ENCODE data around the gene KCNK4.

DNA sequence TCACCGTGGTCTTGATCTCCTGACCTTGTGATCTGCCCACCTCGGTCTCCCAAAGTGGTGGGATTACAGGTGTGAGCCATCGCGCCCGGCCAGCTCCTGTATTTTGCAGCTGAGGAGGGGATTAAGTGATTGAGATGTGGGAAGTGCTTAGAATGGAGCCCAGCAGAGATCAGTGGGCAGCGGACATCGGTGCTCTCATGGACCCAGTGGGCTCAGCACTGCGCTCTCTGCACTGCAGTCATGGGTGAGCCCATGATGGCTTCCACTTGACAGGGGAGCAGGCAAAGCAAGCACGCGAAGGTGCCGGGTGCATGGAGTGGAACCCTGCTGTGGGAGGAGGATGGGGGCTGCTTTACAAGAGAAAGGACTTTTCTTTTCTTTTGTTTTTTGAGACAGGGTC is 39.8 kb downstream of the KCNK4 start:
- TF ChIP-seq, protein P1, sequence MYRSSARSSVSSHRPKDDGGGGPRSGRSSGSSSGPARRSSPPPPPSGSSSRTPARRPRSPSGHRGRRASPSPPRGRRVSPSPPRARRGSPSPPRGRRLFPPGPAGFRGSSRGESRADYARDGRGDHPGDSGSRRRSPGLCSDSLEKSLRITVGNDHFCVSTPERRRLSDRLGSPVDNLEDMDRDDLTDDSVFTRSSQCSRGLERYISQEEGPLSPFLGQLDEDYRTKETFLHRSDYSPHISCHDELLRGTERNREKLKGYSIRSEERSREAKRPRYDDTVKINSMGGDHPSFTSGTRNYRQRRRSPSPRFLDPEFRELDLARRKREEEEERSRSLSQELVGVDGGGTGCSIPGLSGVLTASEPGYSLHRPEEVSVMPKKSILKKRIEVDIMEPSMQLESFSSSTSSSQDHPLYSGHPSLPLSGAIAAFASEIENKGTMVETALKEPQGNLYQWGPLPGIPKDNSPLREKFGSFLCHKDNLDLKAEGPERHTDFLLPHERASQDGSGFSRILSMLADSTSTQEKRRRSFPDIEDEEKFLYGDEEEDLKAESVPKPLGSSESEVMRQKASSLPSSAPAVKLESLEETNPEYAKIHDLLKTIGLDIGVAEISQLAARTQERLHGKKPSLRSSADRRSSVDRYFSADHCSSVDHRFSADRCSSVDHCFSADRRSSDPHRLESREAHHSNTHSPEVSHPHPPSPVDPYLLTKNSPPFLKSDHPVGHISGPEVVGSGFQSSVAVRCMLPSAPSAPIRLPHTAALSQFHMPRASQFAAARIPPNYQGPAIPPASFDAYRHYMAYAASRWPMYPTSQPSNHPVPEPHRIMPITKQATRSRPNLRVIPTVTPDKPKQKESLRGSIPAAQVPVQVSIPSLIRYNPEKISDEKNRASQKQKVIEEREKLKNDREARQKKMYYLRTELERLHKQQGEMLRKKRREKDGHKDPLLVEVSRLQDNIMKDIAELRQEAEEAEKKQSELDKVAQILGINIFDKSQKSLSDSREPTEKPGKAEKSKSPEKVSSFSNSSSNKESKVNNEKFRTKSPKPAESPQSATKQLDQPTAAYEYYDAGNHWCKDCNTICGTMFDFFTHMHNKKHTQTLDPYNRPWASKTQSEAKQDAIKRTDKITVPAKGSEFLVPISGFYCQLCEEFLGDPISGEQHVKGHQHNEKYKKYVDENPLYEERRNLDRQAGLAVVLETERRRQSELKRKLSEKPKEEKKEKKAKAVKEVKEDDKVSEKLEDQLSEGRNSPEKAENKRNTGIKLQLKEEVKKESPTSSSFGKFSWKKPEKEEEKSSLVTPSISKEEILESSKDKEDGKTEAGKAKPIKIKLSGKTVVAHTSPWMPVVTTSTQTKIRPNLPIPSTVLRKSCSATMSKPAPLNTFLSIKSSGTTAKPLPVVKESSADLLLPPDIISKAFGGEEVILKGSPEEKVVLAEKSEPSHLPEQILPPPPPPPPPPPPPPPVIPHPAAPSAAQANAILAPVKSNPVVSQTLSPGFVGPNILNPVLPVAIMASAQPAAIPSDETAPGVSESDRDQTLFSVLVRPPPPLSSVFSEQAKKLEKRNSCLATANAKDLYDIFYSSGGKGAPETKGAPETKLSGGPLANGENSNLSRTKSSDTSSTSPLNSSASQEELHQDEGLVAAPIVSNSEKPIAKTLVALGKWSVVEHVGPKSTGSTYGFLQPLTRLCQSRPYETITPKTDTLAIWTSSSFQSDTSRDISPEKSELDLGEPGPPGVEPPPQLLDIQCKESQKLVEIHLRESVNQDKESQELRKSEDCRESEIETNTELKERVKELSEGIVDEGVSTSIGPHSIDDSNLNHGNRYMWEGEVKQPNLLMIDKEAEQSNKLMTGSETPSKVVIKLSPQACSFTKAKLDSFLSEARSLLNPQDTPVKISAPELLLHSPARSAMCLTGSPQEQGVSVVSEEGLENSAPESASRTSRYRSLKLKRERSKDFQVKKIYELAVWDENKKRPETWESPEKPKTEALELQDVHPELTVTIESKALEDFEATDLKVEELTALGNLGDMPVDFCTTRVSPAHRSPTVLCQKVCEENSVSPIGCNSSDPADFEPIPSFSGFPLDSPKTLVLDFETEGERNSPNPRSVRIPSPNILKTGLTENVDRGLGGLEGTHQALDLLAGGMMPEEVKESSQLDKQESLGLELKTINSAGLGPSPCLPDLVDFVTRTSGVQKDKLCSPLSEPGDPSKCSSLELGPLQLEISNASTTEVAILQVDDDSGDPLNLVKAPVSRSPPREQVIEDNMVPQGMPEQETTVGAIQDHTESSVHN (CRISPR knock-in tag; IDR thresholded peaks at IDR 0.05), result no peak
- TF ChIP-seq, protein P2, sequence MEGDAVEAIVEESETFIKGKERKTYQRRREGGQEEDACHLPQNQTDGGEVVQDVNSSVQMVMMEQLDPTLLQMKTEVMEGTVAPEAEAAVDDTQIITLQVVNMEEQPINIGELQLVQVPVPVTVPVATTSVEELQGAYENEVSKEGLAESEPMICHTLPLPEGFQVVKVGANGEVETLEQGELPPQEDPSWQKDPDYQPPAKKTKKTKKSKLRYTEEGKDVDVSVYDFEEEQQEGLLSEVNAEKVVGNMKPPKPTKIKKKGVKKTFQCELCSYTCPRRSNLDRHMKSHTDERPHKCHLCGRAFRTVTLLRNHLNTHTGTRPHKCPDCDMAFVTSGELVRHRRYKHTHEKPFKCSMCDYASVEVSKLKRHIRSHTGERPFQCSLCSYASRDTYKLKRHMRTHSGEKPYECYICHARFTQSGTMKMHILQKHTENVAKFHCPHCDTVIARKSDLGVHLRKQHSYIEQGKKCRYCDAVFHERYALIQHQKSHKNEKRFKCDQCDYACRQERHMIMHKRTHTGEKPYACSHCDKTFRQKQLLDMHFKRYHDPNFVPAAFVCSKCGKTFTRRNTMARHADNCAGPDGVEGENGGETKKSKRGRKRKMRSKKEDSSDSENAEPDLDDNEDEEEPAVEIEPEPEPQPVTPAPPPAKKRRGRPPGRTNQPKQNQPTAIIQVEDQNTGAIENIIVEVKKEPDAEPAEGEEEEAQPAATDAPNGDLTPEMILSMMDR (CRISPR knock-in tag; IDR thresholded peaks at IDR 0.05), result no peak
- TF ChIP-seq SMAD1 (CRISPR knock-in tag; IDR thresholded peaks at IDR 0.05; ENCODE audit: borderline replicate concordance, low read depth), result no peak
- TF ChIP-seq CREM (IDR thresholded peaks at IDR 0.05), result no peak
- no peak for TF ChIP-seq CREM (CRISPR knock-in tag; IDR thresholded peaks at IDR 0.05)

All from HepG2 (cell line).